OCI-LY7 (cell line): ENCODE results near the gene PLA2R1. TPM values are rescaled to one million over a fixed set of nuclear protein-coding genes. Genes with fewer than 3 reads are reported as not detected.

ENCODE experiments used
- BruUV-seq: library from RNA; stranded (reverse); fragments of 400-500 nt; replicated peaks from 2 replicates; lab custom pipeline; 2021; lab: Mats Ljungman, UMichigan
- CTCF ChIA-PET: fragments of 300-600 bp; sonication (Branson Sonifier 250); formaldehyde crosslinking; loops from one replicate; lab custom pipeline; 2022; ENCODE audit warnings: antibody characterized with exemption; ENCODE audit not compliant: unreplicated experiment; lab: Charles Lee
- POLR2A ChIA-PET: fragments of 300-600 bp; sonication (Branson Sonifier 250); formaldehyde crosslinking; loops from one replicate; lab custom pipeline; 2022; ENCODE audit warnings: antibody characterized with exemption; lab: Charles Lee
- DNase-seq: peaks from one replicate; pipeline ENCODE4 v3.0.0-alpha.2; 2015; ENCODE audit warnings: low spot score
- H2AFZ ChIP-seq: fragments of 200-600 bp; sonication (generic), shearing (Covaris generic); 2 replicates; pipeline ENCODE4 v1.6.1; 2014; ENCODE audit warnings: mild to moderate bottlenecking, antibody characterized with exemption, low read length, moderate library complexity
- H3K27ac ChIP-seq: fragments of 200-600 bp; sonication (generic); 2 replicates; pipeline ENCODE4 v1.5.1; 2014; ENCODE audit warnings: mixed run types, low read depth, mild to moderate bottlenecking, moderate library complexity, low read length, inconsistent platforms; ENCODE audit not compliant: poor library complexity, severe bottlenecking
- H3K36me3 ChIP-seq: fragments of 200-600 bp; sonication (generic); 2 replicates; pipeline ENCODE4 v1.6.1; 2014; ENCODE audit warnings: mild to moderate bottlenecking, antibody characterized with exemption, low read length, moderate library complexity, mixed read lengths; ENCODE audit not compliant: insufficient read depth
- H3K4me1 ChIP-seq: fragments of 200-600 bp; sonication (generic); 2 replicates; pipeline ENCODE4 v1.5.1; 2014; ENCODE audit warnings: mild to moderate bottlenecking, low read length; ENCODE audit not compliant: insufficient read depth, poor library complexity, severe bottlenecking
- H3K4me2 ChIP-seq: fragments of 200-600 bp; sonication (generic); 2 replicates; pipeline ENCODE4 v1.6.1; 2014; ENCODE audit warnings: mild to moderate bottlenecking, low read length
- H3K4me3 ChIP-seq: fragments of 200-600 bp; sonication (generic); 2 replicates; pipeline ENCODE4 v1.5.1; 2014; ENCODE audit warnings: mild to moderate bottlenecking, low read depth, low read length; ENCODE audit not compliant: poor library complexity, severe bottlenecking
- H3K79me2 ChIP-seq: fragments of 200-600 bp; sonication (generic); 2 replicates; pipeline ENCODE4 v1.6.1; 2016; ENCODE audit warnings: low read depth, mild to moderate bottlenecking, low read length, moderate library complexity, mixed read lengths; ENCODE audit not compliant: insufficient read depth
- H3K9me2 ChIP-seq: fragments of 200-600 bp; sonication (generic); 2 replicates; pipeline ENCODE4 v1.6.1; 2016; ENCODE audit warnings: mild to moderate bottlenecking, low read length, mixed read lengths; ENCODE audit not compliant: insufficient read depth
- H3K9me3 ChIP-seq: fragments of 200-600 bp; sonication (generic); 2 replicates; pipeline ENCODE4 v1.6.1; 2014; ENCODE audit warnings: mild to moderate bottlenecking, mixed run types, low read length, mixed read lengths
- H4K20me1 ChIP-seq: fragments of 200-600 bp; sonication (generic); 2 replicates; pipeline ENCODE4 v1.6.1; 2014; ENCODE audit warnings: mild to moderate bottlenecking, antibody characterized with exemption, low read length, moderate library complexity, mixed read lengths; ENCODE audit not compliant: insufficient read depth
- CTCF ChIP-seq: fragments of 200-600 bp; sonication (generic); conservative IDR thresholded peaks from 2 replicates; pipeline ENCODE4 v1.5.1; 2014; ENCODE audit warnings: mild to moderate bottlenecking, antibody characterized with exemption, low read length, moderate library complexity, mixed read lengths
- EZH2phosphoT487 ChIP-seq: fragments of 200-600 bp; sonication (generic); IDR thresholded peaks from 2 replicates; pipeline ENCODE4 v1.6.1; 2018; ENCODE audit warnings: low read depth, borderline replicate concordance, mild to moderate bottlenecking, mixed run types, antibody characterized with exemption, low read length, moderate library complexity, mixed read lengths
- intact Hi-C: fragments of 100-400 bp; cut with micrococcal nuclease; formaldehyde crosslinking; loops from one replicate; pipeline ENCODE4 v1.10.0; 2022; ENCODE audit not compliant: unreplicated experiment
- total RNA-seq, 2 experiments: library from RNA; depleted of rRNA in 1 of 2; stranded (reverse); fragments of >200 nt in 1 of 2; shearing (Covaris generic) in 1 of 2; gene quantifications; 2 replicates each; pipeline ENCODE4 v1.2.3, GENCODE V29; 2014 to 2022

PLA2R1 gene
- total RNA-seq, 2 experiments from 2014 or later = not detected

GRCh38 chr2:160096409-160096808 is 34.0 kb upstream of the PLA2R1 start:
- BruUV-seq = no TSS peak
- no peaks in the 10 kb centered on the region for H3K4me1 ChIP-seq
- ChIA-PET CTCF (no interaction called here), POLR2A (no interaction called here)
- no peaks in the 10 kb centered on the region for H3K9me2 ChIP-seq
- no peaks in the 10 kb centered on the region for H3K79me2 ChIP-seq
- no peak overlapping the region for H3K4me3 ChIP-seq
- H3K36me3 ChIP-seq = no peaks in the 10 kb centered on the region
- intact Hi-C loops = no loop called here
- DNase-seq = no peak
- H3K27ac ChIP-seq = no peak overlapping the region
- H2AFZ ChIP-seq = no peak overlapping the region
- no peak overlapping the region for H3K4me2 ChIP-seq
- TF ChIP-seq EZH2phosphoT487 (no peak), CTCF (no peak)
- no peaks in the 10 kb centered on the region for H4K20me1 ChIP-seq
- no peaks in the 10 kb centered on the region for H3K9me3 ChIP-seq

- intact Hi-C loops = no loop called here
- no peak for TF ChIP-seq EZH2phosphoT487
- TF ChIP-seq CTCF = no peak
- Histone ChIP-seq H3K27ac (no peak overlapping the region), H3K9me2 (no peaks in the 10 kb centered on the region), H3K4me2 (no peak overlapping the region), H3K79me2 (no peaks in the 10 kb centered on the region), H3K9me3 (no peaks in the 10 kb centered on the region), H3K4me3 (no peak overlapping the region), H2AFZ (no peak overlapping the region), H3K4me1 (no peaks in the 10 kb centered on the region), H3K36me3 (no peaks in the 10 kb centered on the region), H4K20me1 (no peaks in the 10 kb centered on the region)
- CTCF ChIA-PET = no interaction called here
- BruUV-seq = no TSS peak
- POLR2A ChIA-PET = interaction anchor here (0.7 kb wide), 1 partner anchor 177 kb away, joined by 3 read pairs; no protein-coding TSS in a partner anchor
- no peak for DNase-seq
Measured at GRCh38 chr2:160092445-160092844, 30.0 kb upstream of the PLA2R1 start.

- H3K9me2 ChIP-seq = no peaks in the 10 kb centered on the region
- no TSS peak for BruUV-seq
- POLR2A ChIA-PET = interaction anchor here (1.1 to 1.4 kb wide), 2 partner anchors 14 to 15 kb away, joined by 3 to 4 read pairs; no protein-coding TSS in a partner anchor
- H3K4me2 ChIP-seq = no peak overlapping the region
- TF ChIP-seq EZH2phosphoT487 = no peak
- TF ChIP-seq CTCF = no peak
- CTCF ChIA-PET = no interaction called here
- H2AFZ ChIP-seq = no peak overlapping the region
- H4K20me1 ChIP-seq = no peaks in the 10 kb centered on the region
- DNase-seq = no peak
- H3K4me3 ChIP-seq = no peak overlapping the region
- no peaks in the 10 kb centered on the region for H3K9me3 ChIP-seq
- no peaks in the 10 kb centered on the region for H3K79me2 ChIP-seq
- H3K27ac ChIP-seq = no peak overlapping the region
- H3K4me1 ChIP-seq = no peaks in the 10 kb centered on the region
- no peaks in the 10 kb centered on the region for H3K36me3 ChIP-seq
- intact Hi-C loops = no loop called here
Measured at GRCh38 chr2:160091381-160091780, 29.0 kb upstream of the PLA2R1 start.
